Jurkat, Clone E6-1 (cell line): ENCODE data around the gene GPRC5A. TPM values are rescaled to one million over a fixed set of nuclear protein-coding genes. Genes with fewer than 3 reads are reported as not detected.
A peak's percentile ranks its signal among the peaks of the same experiment; 100 is the strongest.
"Not testable (repeated sequence)": the region's sequence is repeated elsewhere in the genome, so short reads cannot be mapped to it uniquely, and the experiment has no call there.

Source experiments
- DNase-seq: peaks from one replicate; pipeline ENCODE4 v3.0.0-alpha.2; 2011; ENCODE audit warnings: low read depth, low spot score
- H3K4me3 ChIP-seq: 2 replicates; pipeline ENCODE4 v1.5.1; 2011; ENCODE audit warnings: mild to moderate bottlenecking, low read length, control low read depth, moderate library complexity
- polyA plus RNA-seq: library from polyadenylated mRNA; unstranded; fragments of >200 nt; gene quantifications from one replicate; pipeline ENCODE4 v1.2.1, GENCODE V29; 2012; ENCODE audit warnings: missing spikeins; ENCODE audit not compliant: insufficient read length, insufficient read depth

GPRC5A gene
- polyA plus RNA-seq, result not detected

DNA sequence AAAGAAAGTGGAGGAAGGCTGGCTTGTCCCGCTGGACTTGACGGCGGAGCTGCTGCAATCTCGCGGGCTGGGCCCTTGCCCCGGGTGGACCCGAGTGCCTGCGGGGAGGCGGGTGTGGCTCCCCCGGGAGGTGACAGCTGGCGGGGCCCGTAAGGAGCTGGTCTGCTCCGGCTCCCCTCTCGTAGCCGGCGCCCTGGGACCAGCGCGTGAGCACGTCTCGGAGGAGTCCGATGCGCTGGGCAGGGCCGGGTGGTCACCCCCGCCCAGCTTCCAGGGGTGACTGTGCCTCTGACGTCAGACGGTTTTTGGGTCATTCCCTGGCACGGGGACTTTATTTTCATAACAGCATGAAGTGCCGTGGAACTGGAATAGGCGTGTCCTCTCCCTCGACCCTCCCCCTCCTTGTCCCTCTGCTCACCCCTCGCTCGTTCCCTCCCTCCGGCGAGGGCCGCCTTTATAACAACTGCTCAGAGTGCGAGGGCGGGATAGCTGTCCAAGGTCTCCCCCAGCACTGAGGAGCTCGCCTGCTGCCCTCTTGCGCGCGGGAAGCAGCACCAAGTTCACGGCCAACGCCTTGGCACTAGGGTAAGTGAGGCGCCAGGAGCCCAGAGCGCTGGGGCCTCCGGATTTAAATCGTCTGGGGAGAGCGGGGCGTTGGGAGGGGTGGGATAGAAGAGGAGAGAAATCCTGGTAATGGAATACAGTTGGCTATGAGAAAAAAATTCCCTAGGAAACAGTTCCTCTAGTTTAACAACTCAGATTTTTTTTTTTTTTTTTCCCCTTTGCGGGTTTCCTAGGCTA is at the start of gene GPRC5A:
Gene GPRC5A (plus strand): TSS at position 483 of the 801 bp plus-strand sequence. CDS start 16,688 bp downstream, outside the sequence.
- no peak within 1 kb of the TSS for H3K4me3 ChIP-seq
- no peak for DNase-seq

GRCh38 chr12:12845794-12846243 is 45.5 kb upstream of the GPRC5A start:
- H3K4me3 ChIP-seq, result no peak overlapping the region
- DNase-seq, result peak; percentile 25

DNA sequence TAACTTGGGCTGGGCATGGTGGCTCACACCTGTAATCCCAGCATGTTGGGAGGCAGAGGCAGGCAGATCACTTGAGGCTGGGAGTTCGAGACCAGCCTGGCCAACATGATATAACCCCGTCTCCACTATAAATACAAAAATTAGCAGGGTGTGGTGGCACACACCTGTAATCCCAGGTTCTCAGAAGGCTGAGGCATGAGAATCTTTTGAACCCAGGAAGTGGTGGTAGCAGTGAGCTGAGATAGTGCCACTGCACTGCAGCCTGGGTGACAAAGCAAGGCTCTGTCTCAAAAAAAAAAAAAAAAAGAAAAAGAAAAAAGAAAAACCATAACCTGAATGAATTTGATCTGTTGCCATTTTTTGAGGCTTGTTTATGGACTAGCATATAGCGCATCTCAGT is 44.6 kb upstream of the GPRC5A start:
- peak; percentile 77 for DNase-seq
- not testable (repeated sequence) for H3K4me3 ChIP-seq

- no peak overlapping the region for H3K4me3 ChIP-seq
- no peak for DNase-seq
Measured at GRCh38 chr12:12853435-12853834, 37.9 kb upstream of the GPRC5A start.

DNA sequence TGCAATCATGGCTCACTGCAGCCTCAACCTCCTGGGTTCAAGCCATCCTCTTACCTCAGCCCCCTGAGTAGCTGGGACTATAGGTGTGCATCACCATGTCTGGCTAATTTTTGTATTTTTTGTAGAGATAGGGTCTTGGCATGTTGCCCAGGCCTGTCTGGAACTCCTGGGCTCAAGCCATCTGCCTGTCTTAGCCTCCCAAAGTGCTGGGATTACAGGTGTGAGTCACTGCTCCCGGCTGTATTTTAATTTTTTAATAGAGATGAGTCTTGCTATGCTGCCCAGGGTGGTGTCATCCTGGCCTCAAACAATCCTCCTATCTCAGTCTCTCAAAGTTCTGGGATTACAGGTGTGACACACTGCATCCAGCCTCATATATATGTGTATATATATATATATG is 31.7 kb upstream of the GPRC5A start:
- H3K4me3 ChIP-seq, result no peak overlapping the region
- DNase-seq, result no peak

GRCh38 chr12:12864243-12864642 is 27.1 kb upstream of the GPRC5A start:
- no peak for DNase-seq

GRCh38 chr12:12868477-12869235 is 22.7 kb upstream of the GPRC5A start:
- no peak overlapping the region for H3K4me3 ChIP-seq
- DNase-seq, result no peak

More at GRCh38 chr12:12864243-12864642, 27.1 kb upstream of the GPRC5A start:
- no peak overlapping the region for H3K4me3 ChIP-seq

DNA sequence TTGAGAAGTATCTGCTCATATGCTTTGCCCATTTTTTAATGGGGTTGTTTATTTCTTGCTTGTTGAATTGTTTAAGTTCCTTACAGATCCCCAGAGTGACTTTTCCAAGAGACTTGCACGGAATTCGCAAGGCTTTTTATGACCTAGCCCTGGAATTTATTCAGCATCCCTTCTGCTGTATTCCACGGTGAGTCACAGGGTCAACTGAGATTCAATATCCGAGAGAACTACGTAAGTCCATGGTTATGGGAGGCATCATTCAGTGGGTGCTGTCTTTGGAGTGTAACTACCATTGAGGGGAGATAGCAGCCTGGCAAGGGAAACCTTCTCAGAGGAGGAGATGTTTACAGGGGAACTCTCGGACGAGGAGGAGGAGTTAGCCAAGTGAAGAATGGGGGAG is 20.9 kb upstream of the GPRC5A start:
- no peak overlapping the region for H3K4me3 ChIP-seq
- DNase-seq, result no peak

- no peak for DNase-seq
- H3K4me3 ChIP-seq, result no peak overlapping the region
Measured at GRCh38 chr12:12871587-12872138, 19.7 kb upstream of the GPRC5A start.

- H3K4me3 ChIP-seq, result no peak overlapping the region
- no peak for DNase-seq
Measured at GRCh38 chr12:12872139-12872933, 19.0 kb upstream of the GPRC5A start.

DNA sequence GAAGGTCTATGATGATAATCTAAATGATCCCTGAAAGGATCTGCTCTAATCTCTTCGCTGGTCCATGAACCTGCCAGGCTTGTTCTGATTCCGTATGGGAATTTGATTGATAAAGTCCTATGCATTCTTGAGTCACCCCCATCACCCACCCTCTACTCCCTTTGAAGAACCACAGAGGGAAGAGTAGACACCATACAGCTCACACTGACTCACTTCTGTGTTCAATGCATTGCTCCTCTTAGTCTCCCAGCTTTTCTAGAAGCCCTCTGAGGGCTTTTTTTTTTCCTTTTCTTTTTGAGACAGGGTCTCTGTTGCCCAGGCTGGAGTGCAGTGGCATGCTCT is 18.5 kb upstream of the GPRC5A start:
- H3K4me3 ChIP-seq, result no peak overlapping the region
- no peak for DNase-seq

DNA sequence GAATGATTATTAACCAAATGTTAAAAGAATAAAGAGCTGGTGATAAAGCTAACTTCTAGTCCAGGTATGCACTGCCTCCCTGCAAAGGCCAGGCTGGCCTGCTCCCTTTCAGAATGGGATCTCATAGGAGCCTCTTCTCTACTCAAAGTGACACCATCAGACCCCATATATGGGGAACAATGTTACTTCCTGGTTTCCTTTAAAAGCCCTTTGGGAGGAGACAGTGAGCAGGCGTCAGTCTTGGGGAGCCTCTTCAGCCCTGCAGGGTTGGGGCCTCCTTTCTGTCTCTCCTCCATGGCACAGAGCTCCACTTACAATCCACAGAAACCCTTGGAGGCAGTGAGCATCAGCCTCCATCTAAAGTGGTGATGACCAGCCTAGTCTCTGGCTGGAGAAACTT is 17.3 kb upstream of the GPRC5A start:
- DNase-seq, result no peak
- no peak overlapping the region for H3K4me3 ChIP-seq

GRCh38 chr12:12875301-12875700 is 16.1 kb upstream of the GPRC5A start:
- DNase-seq, H3K4me3 ChIP-seq: not testable (repeated sequence)

DNA sequence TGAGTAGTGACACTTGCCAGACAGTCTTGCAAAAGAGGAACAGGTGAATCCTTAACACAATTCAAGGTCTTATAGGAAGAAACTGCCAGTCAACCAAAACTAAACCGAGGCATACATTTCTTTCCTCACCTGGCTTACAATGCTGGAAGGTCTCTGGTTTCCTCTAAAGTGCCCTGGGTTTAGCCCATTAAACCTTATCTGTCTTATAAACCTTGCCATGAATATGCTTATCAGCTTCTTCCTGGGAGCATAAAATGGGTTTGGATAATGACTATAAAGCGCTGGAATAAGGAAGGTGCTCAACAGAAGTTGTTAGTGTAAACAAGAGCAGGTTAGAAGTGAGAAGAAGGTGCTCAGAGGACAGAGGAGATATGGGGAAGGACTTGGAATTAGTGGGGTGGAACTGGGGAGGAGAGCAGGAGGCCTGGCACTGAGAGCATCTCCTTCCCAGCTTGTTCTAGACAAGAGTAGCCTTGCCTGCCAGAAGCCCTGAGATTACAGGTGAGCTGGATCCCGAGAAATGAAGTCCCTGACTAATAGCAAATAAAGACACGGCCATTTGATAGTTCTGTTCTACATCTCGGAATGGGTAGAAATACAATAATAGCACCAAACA is 14.1 kb upstream of the GPRC5A start:
- no peak overlapping the region for H3K4me3 ChIP-seq
- DNase-seq, result no peak

DNA sequence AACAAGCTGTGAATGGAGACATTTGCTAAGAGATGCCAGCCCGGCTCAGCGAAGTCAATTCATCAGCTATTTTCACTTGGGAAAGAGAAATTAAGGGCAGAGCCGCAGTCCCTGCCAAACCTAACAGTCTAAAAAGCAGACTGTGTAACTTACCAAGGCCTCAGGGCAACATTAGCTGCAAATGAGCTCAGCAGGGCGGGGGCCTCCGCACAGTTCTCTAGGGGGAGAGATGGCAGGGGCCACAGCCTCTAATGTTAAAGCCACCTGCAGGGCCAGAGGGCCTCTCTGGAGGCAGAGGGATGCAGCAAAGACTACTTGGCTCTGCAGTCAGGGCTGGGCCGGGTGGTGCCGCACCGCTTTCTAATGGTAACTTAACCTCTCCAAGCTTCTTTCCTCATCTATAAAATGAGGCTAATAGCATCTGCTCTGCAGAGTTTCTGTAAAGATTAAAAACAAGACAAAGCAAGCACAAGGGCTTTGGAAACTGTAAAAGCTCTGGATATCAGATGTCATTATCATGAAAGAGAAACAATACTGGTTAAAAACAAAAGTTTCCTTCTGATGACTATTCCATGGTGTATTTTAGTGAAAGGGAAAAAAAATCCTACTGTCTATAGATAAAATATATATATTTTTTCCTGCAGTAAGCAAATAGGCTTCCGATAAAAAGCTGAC is 13.4 kb upstream of the GPRC5A start:
- no peak overlapping the region for H3K4me3 ChIP-seq

GRCh38 chr12:12880537-12880936 is 10.8 kb upstream of the GPRC5A start:
- H3K4me3 ChIP-seq, result no peak overlapping the region
- peak; percentile 20 for DNase-seq

More for the DNA sequence above, 13.4 kb upstream of the GPRC5A start:
- no peak for DNase-seq

DNA sequence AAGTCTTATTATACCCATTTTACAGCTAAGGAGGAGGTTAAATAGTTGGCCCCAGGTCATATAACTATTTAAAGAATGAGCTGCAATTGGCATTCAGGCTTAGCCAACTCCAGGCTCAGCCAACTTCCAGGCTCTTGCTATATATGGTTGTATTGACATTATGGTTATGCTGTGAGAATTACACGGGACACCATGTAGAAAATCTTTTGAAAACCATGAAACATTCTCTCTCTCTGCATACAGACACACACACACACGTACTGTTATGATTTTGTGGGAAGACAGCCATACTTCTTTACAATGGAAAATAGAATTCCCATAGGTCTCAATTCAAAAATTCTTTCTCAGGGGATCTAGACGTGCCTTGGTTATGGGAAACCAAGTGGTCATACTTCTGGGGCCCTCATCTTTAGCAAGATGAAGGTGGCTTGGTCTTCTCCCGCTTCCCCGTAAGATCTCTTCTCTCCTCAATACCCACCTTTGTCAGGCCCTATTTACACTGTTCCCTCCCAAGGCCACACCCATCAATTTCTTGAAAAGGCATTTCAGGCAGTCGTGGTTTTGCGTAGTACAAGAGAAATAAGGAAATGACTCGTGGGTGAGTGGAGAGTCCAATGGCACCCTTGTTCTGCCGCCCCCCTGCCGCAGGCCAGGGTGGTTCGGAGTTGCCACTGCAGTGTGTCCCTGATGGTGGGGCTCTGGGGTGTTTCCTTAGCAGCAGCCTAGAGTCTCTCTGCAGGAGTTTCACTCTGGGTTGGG is 10.0 kb upstream of the GPRC5A start:
- DNase-seq, result no peak
- no peak overlapping the region for H3K4me3 ChIP-seq

GRCh38 chr12:12882288-12882687 is 9.1 kb upstream of the GPRC5A start:
- no peak for DNase-seq
- no peak overlapping the region for H3K4me3 ChIP-seq
